Activated T-helper 1 cell treated with anti-CD3 and anti-CD28 coated beads, Interleukin-12 subunit alpha, Interleukin-12 subunit beta, Interleukin-2, Interleukin-4 antibody, amounts not matched to agents 30 ng/mL and 10 ng/mL and 1 ng/mL, durations not matched to agents 14 hours and 24 hours and 36 hours (primary cell): ENCODE data around the gene NDUFS6. TPM values are rescaled to one million over a fixed set of nuclear protein-coding genes. Genes with fewer than 3 reads are reported as not detected.

Source experiments
- DNase-seq: peaks from one replicate; pipeline ENCODE4 v3.0.0; 2021; ENCODE audit warnings: low spot score
- H3K27ac Mint-ChIP-seq: one replicate; pipeline ENCODE4 v1.8.0; 2021; ENCODE audit warnings: mild to moderate bottlenecking, mixed read lengths
- H3K27me3 Mint-ChIP-seq: one replicate; pipeline ENCODE4 v1.8.0; 2022; ENCODE audit warnings: mild to moderate bottlenecking, moderate library complexity, mixed read lengths; ENCODE audit not compliant: insufficient read depth
- H3K36me3 Mint-ChIP-seq: one replicate; pipeline ENCODE4 v1.8.0; 2021; ENCODE audit warnings: low read depth, mixed read lengths
- H3K4me1 Mint-ChIP-seq: one replicate; pipeline ENCODE4 v1.8.0; 2021; ENCODE audit warnings: low read depth, mixed read lengths
- H3K4me3 Mint-ChIP-seq: one replicate; pipeline ENCODE4 v1.8.0; 2021; ENCODE audit warnings: mild to moderate bottlenecking, moderate library complexity, mixed read lengths
- H3K9me3 Mint-ChIP-seq: one replicate; pipeline ENCODE4 v1.8.0; 2021; ENCODE audit warnings: mixed read lengths
- intact Hi-C: fragments of 100-400 bp; cut with micrococcal nuclease; formaldehyde crosslinking; loops from one replicate; pipeline ENCODE4 v1.15.1; 2024
- total RNA-seq: library from RNA; stranded (reverse); gene quantifications from 2 replicates; pipeline ENCODE4 v1.2.3, GENCODE V29; 2022

The NDUFS6 gene
- 40.3 and 41.5 TPM in 2 replicates for total RNA-seq

GRCh38 chr5:1801222-1801966 is at the start of gene NDUFS6:
TSS of gene NDUFS6 (plus strand) at chr5:1801407. CDS start at chr5:1801418, 11 bp downstream.
- Mint-ChIP-seq H3K36me3 (peaks cover 61% of the 10 kb centered on the region), H3K9me3 (no peaks in the 10 kb centered on the region), H3K27me3 (no peaks in the 10 kb centered on the region), H3K27ac (peak within 1 kb of the TSS; percentile 96), H3K4me3 (peak within 1 kb of the TSS; percentile 98), H3K4me1 (peaks cover 56% of the 10 kb centered on the region)
- intact Hi-C loops: loop anchor here (1.0 to 2.0 kb wide), 3 partner anchors 9 to 63 kb away; no protein-coding TSS in a partner anchor
- peak; percentile 74 for DNase-seq

- no peak for DNase-seq
- Mint-ChIP-seq H3K4me1 (no peaks in the 10 kb centered on the region), H3K36me3 (no peaks in the 10 kb centered on the region), H3K4me3 (no peak overlapping the region), H3K27ac (no peak overlapping the region), H3K9me3 (no peaks in the 10 kb centered on the region), H3K27me3 (peaks cover 3% of the 10 kb centered on the region)
- intact Hi-C loops: no loop called here
Measured at GRCh38 chr5:1751864-1752822, 49.1 kb upstream of the NDUFS6 start.

GRCh38 chr5:1752881-1753280 is 48.3 kb upstream of the NDUFS6 start:
- H3K4me3 Mint-ChIP-seq: no peak overlapping the region
- no peaks in the 10 kb centered on the region for H3K4me1 Mint-ChIP-seq
- H3K27ac Mint-ChIP-seq: no peak overlapping the region
- no peaks in the 10 kb centered on the region for H3K36me3 Mint-ChIP-seq
- no peak for DNase-seq
- intact Hi-C loops: no loop called here
- H3K27me3 Mint-ChIP-seq: peaks cover 3% of the 10 kb centered on the region
- no peaks in the 10 kb centered on the region for H3K9me3 Mint-ChIP-seq

- Mint-ChIP-seq H3K27me3 (peaks cover 3% of the 10 kb centered on the region), H3K4me1 (no peaks in the 10 kb centered on the region), H3K9me3 (peaks cover 6% of the 10 kb centered on the region), H3K4me3 (no peak overlapping the region), H3K27ac (no peak overlapping the region), H3K36me3 (no peaks in the 10 kb centered on the region)
- no peak for DNase-seq
- intact Hi-C loops: no loop called here
Measured at GRCh38 chr5:1753490-1753889, 47.7 kb upstream of the NDUFS6 start.

GRCh38 chr5:1754531-1755220 is 46.5 kb upstream of the NDUFS6 start:
- peaks cover 3% of the 10 kb centered on the region for H3K27me3 Mint-ChIP-seq

GRCh38 chr5:1755321-1755949 is 45.8 kb upstream of the NDUFS6 start:
- Mint-ChIP-seq H3K9me3 (peaks cover 9% of the 10 kb centered on the region), H3K27ac (no peak overlapping the region), H3K4me3 (no peak overlapping the region), H3K4me1 (no peaks in the 10 kb centered on the region), H3K36me3 (no peaks in the 10 kb centered on the region), H3K27me3 (peaks cover 2% of the 10 kb centered on the region)
- DNase-seq: no peak
- intact Hi-C loops: no loop called here

More at GRCh38 chr5:1754531-1755220, 46.5 kb upstream of the NDUFS6 start:
- Mint-ChIP-seq H3K36me3 (no peaks in the 10 kb centered on the region), H3K4me3 (no peak overlapping the region), H3K4me1 (no peaks in the 10 kb centered on the region), H3K9me3 (peaks cover 9% of the 10 kb centered on the region), H3K27ac (no peak overlapping the region)
- intact Hi-C loops: no loop called here
- DNase-seq: no peak

- Mint-ChIP-seq H3K27ac (no peak overlapping the region), H3K36me3 (no peaks in the 10 kb centered on the region), H3K9me3 (peaks cover 9% of the 10 kb centered on the region), H3K4me3 (no peak overlapping the region), H3K27me3 (peaks cover 2% of the 10 kb centered on the region), H3K4me1 (no peaks in the 10 kb centered on the region)
- intact Hi-C loops: no loop called here
- DNase-seq: no peak
Measured at GRCh38 chr5:1756481-1756880, 44.7 kb upstream of the NDUFS6 start.

- peaks cover 1% of the 10 kb centered on the region for H3K27me3 Mint-ChIP-seq
- H3K9me3 Mint-ChIP-seq: peaks cover 9% of the 10 kb centered on the region
- DNase-seq: no peak
- intact Hi-C loops: no loop called here
- H3K36me3 Mint-ChIP-seq: no peaks in the 10 kb centered on the region
- H3K4me1 Mint-ChIP-seq: no peaks in the 10 kb centered on the region
- H3K4me3 Mint-ChIP-seq: no peak overlapping the region
- no peak overlapping the region for H3K27ac Mint-ChIP-seq
Measured at GRCh38 chr5:1757511-1757910, 43.7 kb upstream of the NDUFS6 start.

- no peak overlapping the region for H3K27ac Mint-ChIP-seq
- peaks cover 9% of the 10 kb centered on the region for H3K9me3 Mint-ChIP-seq
Measured at GRCh38 chr5:1758574-1758973, 42.6 kb upstream of the NDUFS6 start.

GRCh38 chr5:1759378-1759970 is 41.7 kb upstream of the NDUFS6 start:
- no peak for DNase-seq
- no peak overlapping the region for H3K27ac Mint-ChIP-seq
- peaks cover 4% of the 10 kb centered on the region for H3K27me3 Mint-ChIP-seq
- no peaks in the 10 kb centered on the region for H3K36me3 Mint-ChIP-seq
- H3K9me3 Mint-ChIP-seq: peaks cover 9% of the 10 kb centered on the region
- H3K4me1 Mint-ChIP-seq: no peaks in the 10 kb centered on the region
- H3K4me3 Mint-ChIP-seq: no peak overlapping the region
- intact Hi-C loops: no loop called here

More at GRCh38 chr5:1758574-1758973, 42.6 kb upstream of the NDUFS6 start:
- intact Hi-C loops: no loop called here
- Mint-ChIP-seq H3K4me3 (no peak overlapping the region), H3K4me1 (no peaks in the 10 kb centered on the region), H3K36me3 (no peaks in the 10 kb centered on the region), H3K27me3 (peaks cover 4% of the 10 kb centered on the region)
- DNase-seq: no peak

- H3K4me3 Mint-ChIP-seq: no peak overlapping the region
- no peaks in the 10 kb centered on the region for H3K36me3 Mint-ChIP-seq
- H3K27ac Mint-ChIP-seq: no peak overlapping the region
- H3K27me3 Mint-ChIP-seq: peaks cover 4% of the 10 kb centered on the region
- H3K9me3 Mint-ChIP-seq: peaks cover 9% of the 10 kb centered on the region
- intact Hi-C loops: loop anchor here (5.0 kb wide), 1 partner anchor 117 kb away; no protein-coding TSS in a partner anchor
- no peaks in the 10 kb centered on the region for H3K4me1 Mint-ChIP-seq
- DNase-seq: no peak
Measured at GRCh38 chr5:1760231-1760630, 41.0 kb upstream of the NDUFS6 start.
